ENCODE results near the gene GNAL.
"Not testable (repeated sequence)": the region's sequence is repeated elsewhere in the genome, so short reads cannot be mapped to it uniquely, and the experiment has no call there.

Gene GNAL

DNA sequence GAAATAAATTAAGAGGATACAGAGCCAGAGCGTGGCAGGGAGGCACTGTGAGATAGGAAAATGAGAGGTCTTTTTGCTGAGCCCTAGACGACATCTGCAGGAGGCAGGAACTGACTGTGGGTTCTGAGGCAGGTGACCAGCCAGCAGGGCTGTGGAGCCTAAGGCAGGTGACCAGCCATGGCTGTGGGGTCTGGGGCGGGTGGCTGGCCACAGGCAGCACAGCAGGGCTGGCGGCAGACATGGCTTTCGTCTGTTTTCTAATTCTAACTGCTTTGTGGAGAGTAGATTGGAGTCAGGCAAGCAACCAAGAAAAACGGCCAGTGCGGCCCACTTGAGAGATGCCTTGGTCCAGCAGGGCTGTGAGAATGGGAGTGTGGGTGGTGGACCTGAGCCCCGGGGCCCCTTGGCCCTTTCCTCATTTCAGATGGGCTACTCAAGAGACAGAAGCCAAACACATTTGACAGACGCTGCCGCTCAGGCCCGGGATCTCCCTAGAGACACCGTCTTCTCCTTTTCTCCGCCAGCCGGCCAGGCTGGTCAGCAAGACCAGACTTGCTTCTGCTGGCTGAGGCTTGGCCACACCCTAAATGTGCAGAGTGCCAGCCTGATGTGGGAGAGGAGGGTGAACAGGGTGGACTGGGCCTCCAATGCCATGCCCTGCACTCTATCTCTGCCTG lies 19.7 kb upstream of the GNAL start:
- DNase-seq (ENCODE audit: low spot score) = no peak

DNA sequence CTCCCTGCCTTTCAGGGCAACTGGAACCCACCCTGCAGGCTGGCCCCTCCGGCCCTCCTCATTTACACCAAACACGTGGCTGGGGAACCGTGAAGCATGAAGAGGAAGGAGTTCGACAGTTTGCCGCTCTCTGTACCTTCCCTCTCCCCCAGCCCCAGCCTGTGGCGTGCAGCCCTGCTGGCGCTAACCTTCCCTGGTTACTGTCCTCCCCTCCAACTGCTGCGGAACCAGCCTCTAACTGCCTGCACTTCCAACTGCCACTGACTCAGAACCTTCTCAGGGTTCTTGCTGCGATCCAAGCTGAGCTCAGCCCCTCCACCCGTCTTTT lies 19.2 kb upstream of the GNAL start:
- no peak for DNase-seq (ENCODE audit: low spot score)

DNA sequence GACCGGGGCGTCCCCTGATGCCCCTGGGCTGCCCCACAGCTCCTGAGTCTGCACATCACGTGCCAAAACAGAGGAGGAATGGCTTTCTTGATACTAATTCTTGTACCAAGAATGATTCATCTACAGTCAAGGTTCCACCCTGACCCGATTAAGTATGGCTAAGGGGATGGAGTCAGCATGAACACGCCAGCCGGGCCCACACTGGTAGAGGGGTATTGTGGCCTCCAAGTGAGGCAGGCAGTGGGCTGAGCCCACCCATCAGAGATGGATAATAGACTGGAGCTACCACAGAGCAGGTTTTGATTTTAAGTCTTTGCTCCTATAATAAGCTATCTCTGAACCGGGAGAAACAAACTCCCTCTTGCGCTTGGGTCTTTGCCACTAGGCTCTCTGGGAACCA lies 17.9 kb upstream of the GNAL start:
- no peak for DNase-seq (ENCODE audit: low spot score)

DNA sequence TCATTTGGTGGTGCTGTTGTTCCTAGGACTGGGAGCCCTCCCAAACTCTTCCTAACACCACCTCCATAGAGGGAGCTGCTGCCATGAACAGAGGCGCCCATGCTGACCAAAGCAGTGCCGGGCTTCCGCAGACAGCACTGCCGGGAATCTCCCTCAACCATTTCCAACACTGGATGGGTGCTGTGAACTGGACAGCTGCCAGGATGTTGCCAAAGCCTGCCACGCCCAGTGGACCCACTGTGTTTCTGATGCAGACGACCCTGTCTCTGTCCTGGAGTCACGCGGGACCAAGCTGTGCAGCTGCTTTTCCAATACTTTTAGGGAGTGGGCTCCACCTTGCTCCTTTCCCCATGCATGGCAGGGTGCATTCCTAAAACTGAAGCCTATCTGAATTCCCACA lies 16.9 kb upstream of the GNAL start:
- no peak for DNase-seq (ENCODE audit: low spot score)

DNA sequence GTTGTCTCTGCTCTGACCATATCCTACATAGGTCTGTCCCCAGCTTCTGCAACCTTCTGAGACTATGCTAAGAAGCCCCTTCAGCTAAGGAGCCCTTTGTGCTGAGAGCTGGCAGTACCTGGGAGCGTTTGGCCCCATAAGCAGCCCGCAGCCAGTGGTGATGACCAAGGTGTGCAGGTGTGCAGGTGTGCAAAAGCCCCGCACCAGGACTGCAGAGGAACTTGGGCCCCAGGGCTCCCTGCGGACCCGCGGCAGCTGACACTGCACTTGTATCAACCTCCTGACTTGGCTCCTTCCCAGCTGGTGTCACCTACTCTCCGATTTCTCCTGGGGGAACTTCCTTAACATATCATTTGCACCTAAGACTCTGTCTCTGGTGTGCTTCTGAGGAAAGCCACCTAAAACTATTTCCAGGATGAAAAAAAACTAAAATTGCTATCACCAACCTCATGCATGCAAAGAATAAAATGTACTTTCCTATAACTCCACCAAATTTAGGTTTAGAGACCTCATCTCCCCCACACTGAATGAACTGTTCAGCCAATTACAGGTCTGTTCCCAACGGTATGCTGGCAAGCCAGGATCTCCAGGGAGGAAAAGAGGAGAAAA lies 16.1 kb upstream of the GNAL start:
- no peak for DNase-seq (ENCODE audit: low spot score)

DNA sequence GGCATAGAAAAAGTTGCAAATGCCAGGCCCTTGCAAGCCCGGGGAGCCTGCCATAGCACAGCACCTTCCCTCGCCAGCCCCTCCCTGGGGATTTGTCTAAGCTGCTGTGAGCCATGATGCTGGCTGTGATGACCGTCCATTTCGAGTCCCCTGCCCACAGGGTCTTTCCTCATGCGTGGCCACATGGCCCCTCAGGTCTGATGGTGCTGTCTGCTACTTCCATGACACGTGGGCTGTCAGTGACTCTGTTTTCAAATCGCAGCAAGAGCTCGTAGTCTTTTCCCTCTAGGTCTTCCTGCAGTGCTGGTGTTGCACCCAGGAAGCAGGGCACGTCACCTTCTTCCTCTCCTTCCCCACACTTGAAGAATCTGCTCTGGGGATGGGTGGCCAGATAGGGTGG lies 15.5 kb upstream of the GNAL start:
- no peak for DNase-seq (ENCODE audit: low spot score)

DNA sequence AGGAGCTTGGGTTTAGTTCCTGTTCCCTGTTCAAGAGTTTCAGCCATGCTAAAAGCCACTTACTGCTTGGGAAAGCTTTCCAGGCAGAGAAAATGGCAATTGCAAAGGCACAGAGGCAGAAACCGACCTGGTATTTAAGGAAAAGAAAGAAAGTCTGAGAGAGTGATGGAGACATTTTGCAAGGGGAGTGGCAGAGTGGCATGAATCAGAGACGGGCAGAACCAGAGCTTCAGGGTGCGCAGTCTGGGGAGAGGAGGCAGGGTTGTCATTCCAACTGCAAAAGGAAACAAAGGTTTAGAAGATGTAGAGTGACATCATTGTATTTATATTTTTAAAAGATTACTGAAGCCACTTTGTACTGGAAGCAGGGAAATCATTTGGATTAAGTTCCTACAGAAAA lies 14.9 kb upstream of the GNAL start:
- no peak for DNase-seq (ENCODE audit: low spot score)

DNA sequence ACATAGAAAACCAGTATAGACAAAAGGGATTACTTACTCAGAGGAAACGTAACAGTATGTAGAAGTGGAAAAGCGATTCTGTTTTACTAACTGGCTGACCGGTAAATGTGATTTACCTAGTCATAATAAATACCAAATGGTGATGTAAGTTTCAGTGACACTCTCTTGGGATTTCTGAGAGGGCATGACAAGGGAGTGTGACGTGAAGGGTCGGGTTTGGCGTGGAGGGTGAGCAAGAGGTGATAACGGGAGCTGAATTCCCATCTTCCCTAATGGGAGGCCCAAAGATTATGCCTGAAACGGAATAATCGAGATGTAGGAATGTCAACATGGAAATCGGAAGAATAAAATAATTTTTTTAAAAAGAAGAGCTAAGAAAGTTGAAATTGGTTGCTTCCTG lies 12.7 kb upstream of the GNAL start:
- DNase-seq (ENCODE audit: low spot score) = no peak

DNA sequence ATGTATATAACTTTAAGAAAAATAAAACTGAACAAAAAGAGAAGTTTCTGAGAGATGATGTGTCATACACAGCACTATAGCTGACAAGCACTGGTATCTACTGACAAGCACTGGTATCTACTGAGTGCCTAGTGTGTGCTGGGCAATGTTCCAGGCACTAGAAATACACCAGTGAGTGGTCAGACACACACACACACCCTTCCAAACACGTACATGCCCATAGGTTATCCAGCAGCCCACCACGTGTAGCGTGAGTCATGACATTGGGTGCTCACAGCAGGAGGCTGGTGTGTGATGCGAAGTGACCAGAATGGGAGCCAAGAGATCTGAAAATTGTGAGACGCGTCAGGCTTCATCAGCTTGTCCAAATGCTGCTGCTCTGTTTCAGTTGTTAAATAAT lies 12.2 kb upstream of the GNAL start:
- no peak for DNase-seq (ENCODE audit: low spot score)

DNA sequence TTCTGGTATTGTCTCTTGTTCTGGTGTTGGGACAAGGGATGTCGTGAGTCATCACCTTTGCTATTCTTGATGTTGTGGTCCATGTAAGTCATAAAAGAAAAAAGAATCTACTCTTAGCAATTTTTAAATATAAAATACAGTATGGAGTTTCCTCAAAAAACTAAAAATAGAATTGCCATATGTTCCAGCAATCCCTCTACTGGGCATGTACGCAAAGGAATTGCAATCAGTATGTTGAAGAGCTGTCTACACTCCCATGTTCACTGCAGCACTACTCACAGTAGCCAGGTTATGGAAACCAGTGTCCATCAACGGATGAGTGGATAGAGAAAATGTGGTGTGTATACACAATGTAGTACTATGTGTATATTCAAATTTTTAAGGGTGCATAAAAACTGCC lies 10.9 kb upstream of the GNAL start:
- DNase-seq (ENCODE audit: low spot score) = no peak

DNA sequence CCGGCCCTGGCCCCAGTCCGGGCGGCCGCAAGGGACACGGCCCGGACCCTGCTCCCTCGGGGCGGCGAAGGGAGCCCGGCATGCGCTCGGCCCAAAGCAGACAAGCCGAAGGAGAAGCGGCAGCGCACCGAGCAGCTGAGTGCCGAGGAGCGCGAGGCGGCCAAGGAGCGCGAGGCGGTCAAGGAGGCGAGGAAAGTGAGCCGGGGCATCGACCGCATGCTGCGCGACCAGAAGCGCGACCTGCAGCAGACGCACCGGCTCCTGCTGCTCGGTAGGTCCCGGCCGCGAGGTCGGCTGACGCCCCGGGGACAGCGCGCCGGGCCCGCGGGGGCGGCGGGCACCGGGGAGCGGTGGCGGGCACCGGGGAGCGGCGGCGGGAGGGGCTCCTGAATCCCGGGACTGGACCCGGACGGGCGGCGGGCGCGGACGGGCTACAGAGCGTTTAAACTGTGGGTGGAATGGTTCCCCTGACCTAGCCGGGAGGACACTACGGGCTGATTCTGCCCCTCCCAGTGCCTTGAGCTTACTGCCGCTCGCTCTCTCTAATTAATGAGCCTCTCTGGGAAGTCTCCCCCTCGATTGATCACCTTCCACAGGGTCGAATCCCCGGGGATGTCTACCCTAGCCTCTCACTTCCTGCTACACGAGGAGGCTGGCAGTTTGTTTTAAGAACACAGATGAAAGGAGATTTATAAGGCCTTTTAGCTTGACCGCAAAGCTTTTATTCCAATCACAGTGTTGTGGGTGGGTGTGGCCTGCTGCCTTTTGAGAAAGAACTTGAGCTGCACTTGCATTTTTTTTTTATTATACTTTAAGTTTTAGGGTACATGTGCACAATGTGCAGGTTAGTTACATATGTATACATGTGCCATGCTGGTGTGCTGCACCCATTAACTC lies 853 bp downstream of the GNAL start:
- DNase-seq (ENCODE audit: low spot score) = peak; percentile 54

DNA sequence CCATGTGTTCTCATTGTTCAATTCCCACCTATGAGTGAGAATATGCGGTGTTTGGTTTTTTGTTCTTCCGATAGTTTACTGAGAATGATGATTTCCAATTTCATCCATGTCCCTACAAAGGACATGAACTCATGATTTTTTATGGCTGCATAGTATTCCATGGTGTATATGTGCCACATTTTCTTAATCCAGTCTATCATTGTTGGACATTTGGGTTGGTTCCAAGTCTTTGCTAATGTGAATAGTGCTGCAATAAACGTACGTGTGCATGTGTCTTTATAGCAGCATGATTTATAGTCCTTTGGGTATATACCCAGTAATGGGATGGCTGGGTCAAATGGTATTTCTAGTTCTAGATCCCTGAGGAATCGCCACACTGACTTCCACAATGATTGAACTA lies 1.6 kb downstream of the GNAL start:
- DNase-seq (ENCODE audit: low spot score) = not testable (repeated sequence)

DNA sequence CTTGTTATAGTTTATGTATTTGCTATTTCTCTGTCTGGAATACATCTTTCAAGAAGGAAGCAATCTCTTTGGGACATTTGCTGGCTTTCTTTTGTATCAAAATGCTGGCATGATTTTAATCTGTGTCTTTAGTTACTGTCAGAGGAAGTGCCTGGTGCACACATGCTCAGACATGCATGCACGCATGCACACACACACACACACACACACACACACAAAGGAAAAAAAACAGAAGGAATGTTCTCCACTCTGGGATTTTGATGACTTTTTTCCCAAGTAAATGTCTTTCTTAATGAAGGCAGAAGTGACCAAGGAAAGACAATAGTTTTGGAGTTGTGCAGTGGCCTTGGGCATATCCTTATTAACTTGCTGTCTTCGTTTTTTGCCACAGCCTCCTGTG lies 6.7 kb downstream of the GNAL start:
- DNase-seq (ENCODE audit: low spot score) = no peak

DNA sequence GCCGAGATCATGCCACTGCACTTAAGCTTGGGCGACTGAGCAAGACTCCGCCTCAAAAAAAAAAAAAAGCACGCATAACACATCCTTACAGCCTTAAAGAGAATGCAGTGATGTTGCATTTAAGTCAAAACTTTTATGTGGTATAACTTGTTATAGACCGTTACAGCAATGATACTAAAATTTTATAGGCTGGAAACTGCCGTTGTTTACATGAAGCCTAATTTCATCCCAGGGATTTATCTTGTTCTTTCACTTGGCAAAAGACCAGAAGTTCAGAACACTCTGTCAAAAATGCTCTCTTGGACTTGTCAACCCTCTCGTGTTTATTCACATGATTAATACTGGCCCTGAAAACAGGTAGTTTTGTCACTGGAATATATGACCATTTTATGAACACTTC lies 7.4 kb downstream of the GNAL start:
- no peak for DNase-seq (ENCODE audit: low spot score)

DNA sequence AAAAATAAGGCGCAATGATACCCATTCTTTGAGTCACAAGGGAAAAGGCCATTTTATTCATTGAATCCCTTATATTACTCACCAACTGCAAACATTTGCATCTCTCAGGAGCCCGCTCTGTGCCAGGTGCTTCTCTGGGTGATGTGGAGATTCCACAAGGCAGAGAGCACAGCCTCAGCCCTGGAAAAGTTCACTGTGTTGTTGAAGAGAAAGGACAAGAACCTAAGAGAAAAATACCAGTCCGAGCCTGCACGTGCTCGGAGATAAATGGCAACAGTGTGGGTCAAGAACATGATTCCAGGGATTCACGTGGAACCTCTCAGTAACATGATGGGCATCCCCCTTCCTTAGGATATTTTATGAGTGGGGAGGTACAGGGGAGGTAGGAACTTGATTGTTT lies 11.8 kb downstream of the GNAL start:
- DNase-seq (ENCODE audit: low spot score) = no peak

DNA sequence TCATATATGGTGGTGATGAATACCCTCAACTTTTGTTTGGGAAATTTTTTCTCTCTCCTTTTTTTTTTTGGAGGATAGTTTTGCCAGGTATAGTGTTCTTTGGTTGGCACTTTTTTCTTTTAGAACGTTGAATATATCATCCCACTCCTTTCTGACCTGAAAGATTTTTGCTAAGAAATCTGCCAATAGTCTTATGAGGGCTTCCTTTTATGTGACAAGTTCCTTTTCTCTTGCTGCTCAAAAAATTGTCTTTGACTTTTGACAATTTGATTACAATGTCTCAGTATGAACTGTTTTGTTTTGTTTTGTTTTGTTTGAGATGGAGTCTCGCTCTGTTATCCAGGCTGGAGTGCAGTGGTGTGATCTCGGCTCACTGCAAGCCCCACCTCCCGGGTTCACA lies 21.5 kb downstream of the GNAL start:
- DNase-seq (ENCODE audit: low spot score) = no peak

DNA sequence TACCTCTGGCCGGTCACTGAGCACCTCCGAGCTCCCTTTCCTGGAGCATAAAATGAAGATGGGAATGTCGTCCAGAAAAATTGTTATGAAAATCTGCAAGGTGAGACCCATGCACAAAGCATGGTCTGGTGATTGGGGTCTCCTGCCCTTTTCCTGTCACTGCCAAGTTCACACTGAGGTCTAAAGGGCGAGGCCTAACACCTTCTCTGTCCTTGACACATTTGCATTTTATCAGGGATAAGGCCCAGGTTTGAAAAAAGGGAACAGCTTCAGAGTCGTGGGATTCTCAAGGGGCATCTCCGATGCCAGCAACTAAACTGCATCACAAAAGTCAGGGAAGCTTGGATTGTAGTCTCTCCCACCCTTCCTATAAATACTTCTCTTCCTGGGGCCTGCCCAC lies 24.7 kb downstream of the GNAL start:
- DNase-seq (ENCODE audit: low spot score) = no peak

DNA sequence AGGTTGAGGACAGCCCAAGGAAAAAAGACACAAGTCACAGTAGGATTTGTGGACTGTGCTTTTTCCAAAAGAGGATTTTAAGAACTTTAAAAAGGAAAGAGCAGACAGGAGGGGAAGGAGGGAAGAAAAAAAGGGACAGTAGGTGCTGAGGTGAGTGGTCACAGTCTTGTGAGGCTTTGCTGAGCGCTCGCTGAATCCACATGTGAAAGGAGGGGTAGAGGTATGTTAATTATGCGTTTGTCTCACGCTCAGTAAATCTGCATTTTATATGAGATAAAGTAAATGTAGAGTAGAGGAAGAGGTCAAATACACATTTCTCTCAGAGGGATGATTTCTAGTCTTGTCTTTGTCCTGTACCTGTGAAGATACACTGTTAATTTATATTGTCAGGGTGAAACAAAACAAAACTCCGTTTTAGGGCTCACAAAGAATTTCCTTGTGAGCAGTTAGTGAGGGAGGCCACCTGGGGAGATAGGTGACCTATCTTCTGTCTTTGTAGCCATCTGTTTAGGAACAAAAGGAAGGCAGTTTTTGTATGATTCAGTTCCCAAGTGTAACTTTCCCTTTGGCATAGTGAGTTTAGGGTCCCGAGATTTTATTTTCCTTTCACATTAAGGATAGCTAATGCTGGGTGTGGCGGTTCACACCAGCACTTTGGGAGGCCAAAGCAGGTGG lies 25.3 kb downstream of the GNAL start:
- no peak for DNase-seq (ENCODE audit: low spot score)

DNA sequence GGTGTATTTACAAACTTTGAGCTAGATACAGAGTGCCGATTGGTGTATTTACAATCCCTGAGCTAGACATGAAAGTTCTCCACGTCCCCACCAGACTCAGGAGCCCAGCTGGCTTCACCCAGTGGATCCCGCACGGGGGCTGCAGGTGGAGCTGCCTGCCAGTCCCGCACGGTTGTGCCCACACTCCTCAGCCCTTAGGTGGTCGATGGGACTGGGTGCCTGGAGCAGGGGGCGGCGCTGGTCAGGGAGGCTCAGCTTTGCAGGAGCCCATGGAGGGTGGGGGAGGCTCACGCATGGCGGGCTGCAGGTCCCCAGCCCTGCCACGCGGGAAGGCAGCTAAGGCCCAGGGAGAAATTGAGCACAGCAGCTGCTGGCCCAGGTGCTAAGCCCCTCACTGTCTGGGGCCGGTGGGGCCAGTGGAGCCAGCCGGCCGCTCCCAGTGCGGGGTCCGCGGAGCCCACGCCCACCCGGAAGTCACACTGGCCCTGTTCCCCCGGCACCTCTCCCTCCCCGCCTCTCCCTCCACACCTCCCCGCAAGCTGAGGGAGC lies 27.8 kb downstream of the GNAL start:
- DNase-seq (ENCODE audit: low spot score) = not testable (repeated sequence)

DNA sequence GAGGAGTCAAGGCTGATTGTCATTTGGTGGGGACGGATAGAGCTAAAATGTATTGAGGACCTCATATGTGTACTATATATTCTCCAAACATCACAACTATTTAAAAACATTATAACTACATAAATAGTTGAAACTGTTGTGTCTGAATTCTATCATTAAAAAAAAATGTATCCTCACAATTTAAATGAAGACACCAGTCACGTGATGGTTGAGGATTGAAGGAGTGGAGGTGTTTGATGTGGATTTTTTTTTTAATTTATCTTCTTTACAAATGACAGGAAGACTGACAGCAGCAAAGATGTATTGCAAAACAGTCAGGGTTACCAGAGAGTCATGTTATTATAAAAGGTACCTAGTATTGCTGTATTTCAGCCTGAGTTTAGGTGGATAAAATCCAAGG lies 30.0 kb downstream of the GNAL start:
- no peak for DNase-seq (ENCODE audit: low spot score)

DNA sequence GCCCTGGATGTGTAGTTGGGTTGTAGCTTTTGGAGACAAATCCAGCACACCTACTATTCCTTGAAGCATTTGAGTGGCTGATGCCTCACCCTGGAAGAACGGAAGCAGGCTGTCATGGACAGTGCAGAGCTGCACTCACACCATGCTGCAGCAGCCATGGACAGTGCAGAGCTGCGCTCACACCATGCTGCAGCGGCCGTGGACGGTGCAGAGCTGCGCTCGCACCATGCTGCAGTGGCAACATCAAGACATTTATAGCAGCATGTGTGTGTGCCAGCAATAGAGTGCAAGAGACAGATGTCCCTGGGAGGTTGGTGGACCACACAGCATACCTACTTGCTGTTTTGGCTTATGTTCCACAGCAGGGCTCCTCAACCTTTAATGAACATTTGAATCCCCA lies 30.6 kb downstream of the GNAL start:
- DNase-seq (ENCODE audit: low spot score) = no peak

DNA sequence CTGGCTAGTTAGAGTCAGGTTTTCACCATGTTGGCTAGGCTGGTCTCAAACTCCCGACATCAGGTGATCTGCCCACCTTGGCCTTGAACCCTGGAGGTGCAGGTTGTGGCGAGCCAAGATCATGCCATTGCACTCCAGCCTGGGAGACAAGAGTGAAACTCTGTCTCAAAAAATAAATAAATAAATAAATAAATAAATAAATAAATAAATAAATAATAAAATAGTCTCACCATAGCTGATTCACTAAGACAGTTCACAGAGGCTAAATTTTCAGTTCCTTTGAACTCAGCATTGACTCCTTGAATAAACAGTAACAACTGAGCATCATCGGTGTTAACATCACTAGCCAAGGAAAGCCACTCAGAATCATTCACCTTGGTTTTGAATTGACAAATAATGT lies 32.7 kb downstream of the GNAL start:
- DNase-seq (ENCODE audit: low spot score) = no peak

DNA sequence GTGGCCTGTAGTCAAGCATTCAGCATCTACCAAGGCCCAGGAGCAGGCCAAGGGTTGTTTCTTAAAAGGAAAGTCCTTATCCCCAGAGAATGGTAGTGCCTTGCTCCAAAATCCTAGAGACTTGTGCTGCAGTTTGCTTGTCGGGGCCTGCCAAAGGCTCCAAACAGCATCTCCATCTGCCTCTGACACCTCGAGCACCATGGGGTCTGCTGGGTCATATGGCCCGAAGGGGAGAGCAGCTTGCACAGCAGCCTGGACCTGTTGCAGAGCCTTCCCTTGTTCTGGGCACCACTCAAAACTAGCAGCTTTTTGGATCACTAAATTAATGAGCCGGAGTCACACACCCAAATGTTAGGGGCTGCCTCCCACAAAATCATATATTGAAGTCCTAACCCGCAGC lies 35.7 kb downstream of the GNAL start:
- DNase-seq (ENCODE audit: low spot score) = no peak
